GM23248 (cell line): ENCODE results near the gene IPP.

Source experiments
- EZH2 ChIP-seq: fragments of 200-600 bp; sonication (generic); IDR thresholded peaks from 2 replicates; pipeline ENCODE4 v1.6.1; 2018; ENCODE audit warnings: antibody characterized with exemption, mild to moderate bottlenecking; ENCODE audit not compliant: insufficient read depth, poor library complexity, severe bottlenecking
- EZH2phosphoT487 ChIP-seq: fragments of 200-600 bp; sonication (generic); IDR thresholded peaks from 2 replicates; pipeline ENCODE4 v1.6.1; 2018; ENCODE audit warnings: antibody characterized with exemption, moderate library complexity, mild to moderate bottlenecking, low read depth; ENCODE audit not compliant: insufficient read depth

DNA sequence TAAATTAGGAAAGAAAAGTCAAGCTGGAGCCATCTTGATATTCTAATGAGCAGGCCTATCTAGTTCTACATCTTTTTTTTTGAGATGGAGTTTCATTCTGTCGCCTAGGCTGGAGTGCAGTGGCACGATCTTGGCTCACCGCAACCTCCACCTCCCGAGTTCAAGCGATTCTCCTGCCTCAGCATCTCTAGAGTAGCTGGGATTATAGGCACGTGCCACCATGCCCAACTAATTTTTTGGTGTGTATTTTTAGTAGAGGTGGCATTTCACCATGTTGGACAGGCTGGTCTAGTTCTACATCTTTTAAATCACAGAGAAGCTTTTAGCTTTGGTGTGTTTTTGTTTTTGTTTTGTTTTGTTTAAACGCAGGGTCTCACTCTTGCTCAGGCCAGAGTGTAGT, 55.6 kb downstream of the IPP start:
- TF ChIP-seq EZH2 (no peak), EZH2phosphoT487 (no peak)
